ENCODE measurements around the gene TAL1.

DNA sequence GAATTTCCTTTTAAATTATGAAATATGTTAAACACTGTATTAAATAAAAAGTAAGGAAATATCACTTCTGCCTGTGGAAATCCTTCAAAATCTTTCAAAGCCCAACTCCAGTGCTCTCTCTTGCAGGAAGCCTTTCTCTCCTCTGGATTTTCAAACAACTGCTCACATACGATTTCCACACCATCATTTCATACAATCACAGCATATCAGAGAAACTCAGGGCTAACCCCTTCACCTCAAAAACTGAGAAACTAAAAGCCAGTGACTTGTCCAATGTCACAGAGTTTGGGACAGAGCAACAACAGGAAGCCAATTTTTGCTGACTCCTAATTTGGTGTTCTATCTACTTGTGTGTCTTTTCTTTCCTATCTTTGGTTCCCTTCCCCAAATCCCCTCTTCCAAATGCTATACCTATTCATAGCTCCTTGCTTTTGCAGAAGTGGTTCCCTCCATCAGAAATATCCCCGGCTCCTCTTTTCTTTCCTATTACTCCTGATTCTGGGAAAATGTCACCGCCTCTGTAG lies 12.4 kb upstream of the TAL1 start:
- TF ChIP-seq EZH2phosphoT487 (IDR thresholded peaks at IDR 0.05) (no peak), EZH2 (IDR thresholded peaks at IDR 0.05) (no peak)
